ENCODE data around the gene TMEFF2.

Gene TMEFF2

GRCh38 chr2:191957996-191958860, 236.5 kb downstream of the TMEFF2 start:
- no peak overlapping the region for H3K27ac ChIP-seq (ENCODE audit: insufficient read depth, low read depth, low read length, poor library complexity, severe bottlenecking)
- no peak overlapping the region for H3K4me3 ChIP-seq (ENCODE audit: insufficient read depth, low read depth, low read length)
- H3K36me3 ChIP-seq (ENCODE audit: control insufficient read depth, insufficient read depth, low read length): no peaks in the 10 kb centered on the region
- no peaks in the 10 kb centered on the region for H3K9me3 ChIP-seq (ENCODE audit: control insufficient read depth, low read length)
- H3K27me3 ChIP-seq (ENCODE audit: control insufficient read depth, insufficient read depth, low read length, poor library complexity, severe bottlenecking): no peaks in the 10 kb centered on the region
- 56 to 65% methylated on average over 6 to 7 of the region's 7 CpGs for WGBS, 2 experiments
- no peaks in the 10 kb centered on the region for H3K4me1 ChIP-seq (ENCODE audit: control insufficient read depth, insufficient read depth, low read length)

- no peaks in the 10 kb centered on the region for H3K36me3 ChIP-seq (ENCODE audit: control insufficient read depth, insufficient read depth, low read length)
- H3K27ac ChIP-seq (ENCODE audit: insufficient read depth, low read depth, low read length, poor library complexity, severe bottlenecking): no peak overlapping the region
- 46 to 50% methylated on average over 2 of the region's 2 CpGs for WGBS, 2 experiments
- H3K4me1 ChIP-seq (ENCODE audit: control insufficient read depth, insufficient read depth, low read length): no peaks in the 10 kb centered on the region
- no peaks in the 10 kb centered on the region for H3K27me3 ChIP-seq (ENCODE audit: control insufficient read depth, insufficient read depth, low read length, poor library complexity, severe bottlenecking)
- H3K9me3 ChIP-seq (ENCODE audit: control insufficient read depth, low read length): no peaks in the 10 kb centered on the region
- no peak overlapping the region for H3K4me3 ChIP-seq (ENCODE audit: insufficient read depth, low read depth, low read length)
These were observed 240.3 kb downstream of the TMEFF2 start for GRCh38 chr2:191954451-191954850.

- Histone ChIP-seq H3K36me3 (ENCODE audit: control insufficient read depth, insufficient read depth, low read length) (no peaks in the 10 kb centered on the region), H3K9me3 (ENCODE audit: control insufficient read depth, low read length) (no peaks in the 10 kb centered on the region), H3K27me3 (ENCODE audit: control insufficient read depth, insufficient read depth, low read length, poor library complexity, severe bottlenecking) (no peaks in the 10 kb centered on the region), H3K4me1 (ENCODE audit: control insufficient read depth, insufficient read depth, low read length) (no peaks in the 10 kb centered on the region), H3K4me3 (ENCODE audit: insufficient read depth, low read depth, low read length) (no peak overlapping the region), H3K27ac (ENCODE audit: insufficient read depth, low read depth, low read length, poor library complexity, severe bottlenecking) (no peak overlapping the region)
- WGBS, 2 experiments: 94% methylated on average over 7 of the region's 8 CpGs
These were observed 242.0 kb downstream of the TMEFF2 start for GRCh38 chr2:191952515-191953270.

GRCh38 chr2:191951832-191952231, 242.9 kb downstream of the TMEFF2 start:
- H3K36me3 ChIP-seq (ENCODE audit: control insufficient read depth, insufficient read depth, low read length): no peaks in the 10 kb centered on the region
- no peaks in the 10 kb centered on the region for H3K9me3 ChIP-seq (ENCODE audit: control insufficient read depth, low read length)
- no peak overlapping the region for H3K27ac ChIP-seq (ENCODE audit: insufficient read depth, low read depth, low read length, poor library complexity, severe bottlenecking)
- no peak overlapping the region for H3K4me3 ChIP-seq (ENCODE audit: insufficient read depth, low read depth, low read length)
- H3K4me1 ChIP-seq (ENCODE audit: control insufficient read depth, insufficient read depth, low read length): no peaks in the 10 kb centered on the region
- H3K27me3 ChIP-seq (ENCODE audit: control insufficient read depth, insufficient read depth, low read length, poor library complexity, severe bottlenecking): no peaks in the 10 kb centered on the region
- no CpG with 5 or more reads among the region's 1 CpG for WGBS, 2 experiments

GRCh38 chr2:191951376-191951775, 243.4 kb downstream of the TMEFF2 start:
- 93 to 94% methylated on average over 1 of the region's 1 CpG for WGBS, 2 experiments
- Histone ChIP-seq H3K27me3 (ENCODE audit: control insufficient read depth, insufficient read depth, low read length, poor library complexity, severe bottlenecking) (no peaks in the 10 kb centered on the region), H3K27ac (ENCODE audit: insufficient read depth, low read depth, low read length, poor library complexity, severe bottlenecking) (no peak overlapping the region), H3K4me3 (ENCODE audit: insufficient read depth, low read depth, low read length) (no peak overlapping the region), H3K36me3 (ENCODE audit: control insufficient read depth, insufficient read depth, low read length) (no peaks in the 10 kb centered on the region), H3K4me1 (ENCODE audit: control insufficient read depth, insufficient read depth, low read length) (no peaks in the 10 kb centered on the region), H3K9me3 (ENCODE audit: control insufficient read depth, low read length) (no peaks in the 10 kb centered on the region)

- H3K4me1 ChIP-seq (ENCODE audit: control insufficient read depth, insufficient read depth, low read length): no peaks in the 10 kb centered on the region
These were observed 244.4 kb downstream of the TMEFF2 start for GRCh38 chr2:191950132-191950874.

GRCh38 chr2:191947235-191947634, 247.5 kb downstream of the TMEFF2 start:
- no peak overlapping the region for H3K27ac ChIP-seq (ENCODE audit: insufficient read depth, low read depth, low read length, poor library complexity, severe bottlenecking)
- no peaks in the 10 kb centered on the region for H3K36me3 ChIP-seq (ENCODE audit: control insufficient read depth, insufficient read depth, low read length)
- H3K4me1 ChIP-seq (ENCODE audit: control insufficient read depth, insufficient read depth, low read length): peaks cover 5% of the 10 kb centered on the region
- WGBS, 2 experiments: 91 to 95% methylated on average over 6 of the region's 6 CpGs
- no peaks in the 10 kb centered on the region for H3K9me3 ChIP-seq (ENCODE audit: control insufficient read depth, low read length)
- no peak overlapping the region for H3K4me3 ChIP-seq (ENCODE audit: insufficient read depth, low read depth, low read length)
- no peaks in the 10 kb centered on the region for H3K27me3 ChIP-seq (ENCODE audit: control insufficient read depth, insufficient read depth, low read length, poor library complexity, severe bottlenecking)

More at GRCh38 chr2:191950132-191950874, 244.4 kb downstream of the TMEFF2 start:
- Histone ChIP-seq H3K9me3 (ENCODE audit: control insufficient read depth, low read length) (no peaks in the 10 kb centered on the region), H3K27me3 (ENCODE audit: control insufficient read depth, insufficient read depth, low read length, poor library complexity, severe bottlenecking) (no peaks in the 10 kb centered on the region), H3K27ac (ENCODE audit: insufficient read depth, low read depth, low read length, poor library complexity, severe bottlenecking) (no peak overlapping the region), H3K4me3 (ENCODE audit: insufficient read depth, low read depth, low read length) (no peak overlapping the region), H3K36me3 (ENCODE audit: control insufficient read depth, insufficient read depth, low read length) (no peaks in the 10 kb centered on the region)
- 95 to 97% methylated on average over 3 of the region's 3 CpGs for WGBS, 2 experiments

- WGBS, 2 experiments: 92 to 93% methylated on average over 1 to 2 of the region's 2 CpGs
- H3K36me3 ChIP-seq (ENCODE audit: control insufficient read depth, insufficient read depth, low read length): no peaks in the 10 kb centered on the region
- no peak overlapping the region for H3K27ac ChIP-seq (ENCODE audit: insufficient read depth, low read depth, low read length, poor library complexity, severe bottlenecking)
- H3K9me3 ChIP-seq (ENCODE audit: control insufficient read depth, low read length): no peaks in the 10 kb centered on the region
- peaks cover 5% of the 10 kb centered on the region for H3K4me1 ChIP-seq (ENCODE audit: control insufficient read depth, insufficient read depth, low read length)
- no peak overlapping the region for H3K4me3 ChIP-seq (ENCODE audit: insufficient read depth, low read depth, low read length)
- H3K27me3 ChIP-seq (ENCODE audit: control insufficient read depth, insufficient read depth, low read length, poor library complexity, severe bottlenecking): no peaks in the 10 kb centered on the region
These were observed 248.1 kb downstream of the TMEFF2 start for GRCh38 chr2:191946471-191947182.

GRCh38 chr2:191945623-191946022, 249.1 kb downstream of the TMEFF2 start:
- Histone ChIP-seq H3K4me1 (ENCODE audit: control insufficient read depth, insufficient read depth, low read length) (peaks cover 5% of the 10 kb centered on the region), H3K27me3 (ENCODE audit: control insufficient read depth, insufficient read depth, low read length, poor library complexity, severe bottlenecking) (no peaks in the 10 kb centered on the region), H3K36me3 (ENCODE audit: control insufficient read depth, insufficient read depth, low read length) (no peaks in the 10 kb centered on the region), H3K9me3 (ENCODE audit: control insufficient read depth, low read length) (no peaks in the 10 kb centered on the region), H3K4me3 (ENCODE audit: insufficient read depth, low read depth, low read length) (no peak overlapping the region), H3K27ac (ENCODE audit: insufficient read depth, low read depth, low read length, poor library complexity, severe bottlenecking) (no peak overlapping the region)
- WGBS, 2 experiments: no CpG with 5 or more reads among the region's 1 CpG

Data from ectodermal cell (in vitro differentiated cells).